Bronchial epithelial cell (primary cell): ENCODE results near the gene SOX5. TPM values are rescaled to one million over a fixed set of nuclear protein-coding genes. Genes with fewer than 3 reads are reported as not detected.

Experiments used
- DNase-seq: peaks from one replicate; pipeline ENCODE4 v3.0.0-alpha.2; 2010; ENCODE audit warnings: low read depth
- FAIRE-seq: peaks from 2 replicates; lab custom pipeline; 2011; peaks lifted over from hg19 to GRCh38; lab: Jason Lieb, UNC
- H3K27me3 ChIP-seq: 2 replicates; pipeline ENCODE4 v1.5.1; 2011; ENCODE audit warnings: low read length; ENCODE audit not compliant: control insufficient read depth, insufficient read depth
- H3K36me3 ChIP-seq: 2 replicates; pipeline ENCODE4 v1.5.1; 2011; ENCODE audit warnings: low read length; ENCODE audit not compliant: control insufficient read depth, insufficient read depth
- H3K4me3 ChIP-seq: 2 replicates; pipeline ENCODE4 v1.5.1; 2011; ENCODE audit warnings: mild to moderate bottlenecking, low read depth, low read length, control low read depth
- total RNA-seq: library from RNA; depleted of rRNA; stranded (reverse); fragments of >200 nt; gene quantifications from 2 replicates; pipeline ENCODE4 v1.2.1, GENCODE V29; 2014
- TF ChIP-seq, protein P1 (sequence below): IDR thresholded peaks from 2 replicates; pipeline ENCODE4 v1.5.1; 2011; ENCODE audit warnings: mild to moderate bottlenecking, moderate library complexity, low read length, control low read depth, inconsistent platforms; ENCODE audit not compliant: insufficient read depth, severe bottlenecking

Gene SOX5
- total RNA-seq, 1 donor from 2014 or later: under 0.01 TPM

DNA sequence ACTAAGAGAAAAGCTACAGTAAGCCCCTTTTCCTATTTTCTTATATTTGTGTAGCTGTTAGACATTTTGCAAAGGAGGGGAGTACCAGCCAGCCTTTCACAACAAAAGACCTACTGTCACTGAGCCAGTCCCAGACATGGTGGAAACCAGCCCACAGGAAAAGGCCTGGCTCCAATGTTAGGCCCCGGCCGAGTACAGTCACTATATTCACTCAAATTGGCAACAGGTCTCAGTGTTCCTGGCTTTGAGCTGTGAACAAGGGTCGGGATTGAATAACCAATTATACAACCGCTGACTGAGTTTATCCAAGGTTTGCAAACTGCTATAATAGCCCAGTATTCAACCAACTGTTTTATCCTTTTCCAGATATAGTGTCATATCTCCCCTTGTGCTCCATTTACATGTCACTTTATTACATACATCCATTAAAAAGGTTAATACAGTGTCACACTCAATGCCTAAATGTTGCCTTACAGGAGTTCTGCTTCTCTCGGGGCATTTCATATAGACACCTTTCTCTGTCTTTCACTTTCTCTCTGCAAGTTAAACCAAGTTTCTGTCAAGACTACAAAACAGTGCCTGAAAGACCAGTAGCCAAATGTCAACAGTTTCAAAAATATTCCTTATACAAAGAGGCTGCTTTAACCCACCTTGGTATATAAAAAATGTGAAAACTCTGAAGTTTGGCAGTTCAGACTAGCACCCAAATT, 178.1 kb downstream of the SOX5 start:
- no peaks in the 10 kb centered on the region for H3K36me3 ChIP-seq
- TF ChIP-seq, protein P1, sequence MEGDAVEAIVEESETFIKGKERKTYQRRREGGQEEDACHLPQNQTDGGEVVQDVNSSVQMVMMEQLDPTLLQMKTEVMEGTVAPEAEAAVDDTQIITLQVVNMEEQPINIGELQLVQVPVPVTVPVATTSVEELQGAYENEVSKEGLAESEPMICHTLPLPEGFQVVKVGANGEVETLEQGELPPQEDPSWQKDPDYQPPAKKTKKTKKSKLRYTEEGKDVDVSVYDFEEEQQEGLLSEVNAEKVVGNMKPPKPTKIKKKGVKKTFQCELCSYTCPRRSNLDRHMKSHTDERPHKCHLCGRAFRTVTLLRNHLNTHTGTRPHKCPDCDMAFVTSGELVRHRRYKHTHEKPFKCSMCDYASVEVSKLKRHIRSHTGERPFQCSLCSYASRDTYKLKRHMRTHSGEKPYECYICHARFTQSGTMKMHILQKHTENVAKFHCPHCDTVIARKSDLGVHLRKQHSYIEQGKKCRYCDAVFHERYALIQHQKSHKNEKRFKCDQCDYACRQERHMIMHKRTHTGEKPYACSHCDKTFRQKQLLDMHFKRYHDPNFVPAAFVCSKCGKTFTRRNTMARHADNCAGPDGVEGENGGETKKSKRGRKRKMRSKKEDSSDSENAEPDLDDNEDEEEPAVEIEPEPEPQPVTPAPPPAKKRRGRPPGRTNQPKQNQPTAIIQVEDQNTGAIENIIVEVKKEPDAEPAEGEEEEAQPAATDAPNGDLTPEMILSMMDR: no peak
- H3K27me3 ChIP-seq: no peaks in the 10 kb centered on the region
- no peak overlapping the region for H3K4me3 ChIP-seq
- DNase-seq (no peak), FAIRE-seq (no peak)

DNA sequence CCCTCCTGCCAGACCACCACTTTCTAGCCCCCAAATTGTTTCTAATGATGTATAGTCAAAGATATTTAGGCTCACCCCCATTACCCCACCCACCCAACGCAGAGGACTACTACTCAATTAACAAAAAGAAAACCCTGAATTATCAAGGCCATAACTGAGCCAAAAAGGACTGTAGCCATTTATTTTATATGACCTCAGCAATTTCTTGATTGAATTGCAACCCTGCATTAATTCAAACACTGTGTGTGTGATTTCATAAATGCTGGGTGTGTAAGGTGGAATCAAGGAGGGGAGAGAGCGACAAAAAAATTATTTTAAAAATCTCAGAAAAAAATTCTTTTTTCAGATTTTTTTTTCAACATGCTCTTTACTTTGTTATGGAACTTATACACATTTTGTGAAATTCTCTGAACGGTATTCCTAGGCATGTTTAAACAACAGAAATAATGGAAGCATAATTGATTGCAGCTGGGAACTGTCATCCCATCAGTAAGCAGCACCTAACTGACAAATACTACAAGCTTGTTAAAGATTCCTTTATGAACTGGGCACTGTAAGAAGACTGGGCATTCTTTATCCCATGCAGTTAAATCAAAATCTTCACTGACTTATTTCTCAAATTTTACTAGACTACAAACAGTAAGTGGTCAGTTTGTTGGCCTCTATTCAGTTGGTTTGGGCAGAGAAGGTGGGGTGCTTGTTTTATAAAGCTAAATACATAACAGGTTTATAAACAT, 179.1 kb downstream of the SOX5 start:
- Histone ChIP-seq H3K36me3 (no peaks in the 10 kb centered on the region), H3K27me3 (no peaks in the 10 kb centered on the region), H3K4me3 (no peak overlapping the region)
- no peak for DNase-seq
- no peak for FAIRE-seq
- TF ChIP-seq, protein P1: no peak

DNA sequence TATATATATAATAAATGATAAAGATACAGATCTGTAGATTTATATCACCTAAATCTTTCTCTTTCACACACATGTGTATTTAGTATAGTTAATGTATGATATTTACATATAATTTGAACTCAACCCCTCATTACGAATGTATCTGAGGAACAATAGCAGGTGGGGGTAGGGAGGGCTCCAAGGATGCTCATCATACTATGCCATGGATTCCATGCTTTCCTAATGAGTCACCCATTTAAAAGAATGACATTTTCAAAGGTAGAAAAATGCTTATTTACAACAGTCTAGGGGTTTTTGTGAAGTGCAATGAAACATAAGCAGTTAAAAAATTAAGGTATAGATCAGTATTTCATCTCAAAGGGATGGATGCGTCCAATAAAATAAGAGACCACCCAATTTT, 181.6 kb downstream of the SOX5 start:
- H3K27me3 ChIP-seq: no peaks in the 10 kb centered on the region
- H3K36me3 ChIP-seq: no peaks in the 10 kb centered on the region
- TF ChIP-seq, protein P1: no peak
- DNase-seq (peak; percentile 2), FAIRE-seq (no peak)
- no peak overlapping the region for H3K4me3 ChIP-seq

DNA sequence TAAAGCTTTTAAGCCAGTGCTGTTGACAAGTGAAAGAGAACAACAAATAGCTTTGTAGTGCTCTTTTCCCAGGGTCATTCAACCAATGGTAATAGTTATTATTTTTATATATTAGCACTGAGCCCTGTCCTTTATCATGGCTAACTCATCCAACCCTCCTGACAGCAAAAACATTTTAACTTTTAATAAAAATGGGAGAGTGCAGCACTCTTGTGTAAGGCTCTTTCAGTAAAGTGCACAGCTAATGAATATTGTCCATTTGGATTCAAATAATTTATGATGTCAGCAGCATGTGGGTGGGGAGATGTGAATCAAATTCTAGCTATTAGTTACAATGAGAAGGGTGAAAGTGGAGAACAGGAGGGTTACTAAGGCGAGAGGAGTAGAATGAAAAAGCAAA, 185.7 kb downstream of the SOX5 start:
- no peaks in the 10 kb centered on the region for H3K27me3 ChIP-seq
- DNase-seq (no peak), FAIRE-seq (no peak)
- TF ChIP-seq, protein P1: no peak
- H3K4me3 ChIP-seq: no peak overlapping the region
- H3K36me3 ChIP-seq: no peaks in the 10 kb centered on the region

DNA sequence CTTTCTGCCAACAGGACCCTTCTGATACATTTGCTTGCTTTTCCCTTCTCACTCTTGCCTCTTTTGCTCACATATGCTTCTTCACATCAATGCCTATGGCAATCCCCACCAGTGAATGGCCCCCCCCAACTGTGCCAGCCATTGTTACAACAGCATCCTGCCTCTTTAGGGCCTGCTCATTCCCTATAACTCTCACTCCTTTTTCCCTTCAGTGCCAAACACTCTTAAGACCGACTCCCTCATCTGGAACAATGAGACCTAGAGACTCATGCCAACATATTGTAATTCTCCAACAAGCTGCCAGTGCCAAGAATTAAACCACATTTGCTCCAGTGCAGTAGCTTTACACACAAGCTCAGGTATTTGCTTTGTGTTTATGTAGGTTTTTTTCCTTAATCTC, 189.0 kb downstream of the SOX5 start:
- DNase-seq: no peak
- Histone ChIP-seq H3K27me3 (no peaks in the 10 kb centered on the region), H3K4me3 (no peak overlapping the region), H3K36me3 (no peaks in the 10 kb centered on the region)
- TF ChIP-seq, protein P1: no peak
- FAIRE-seq: no peak
